Osteocyte (in vitro differentiated cells): ENCODE data around the gene TTC39A. TPM values are rescaled to one million over a fixed set of nuclear protein-coding genes. Genes with fewer than 3 reads are reported as not detected.

Source experiments
- DNase-seq: peaks from one replicate; pipeline ENCODE4 v3.0.0; 2021; ENCODE audit warnings: mixed read lengths; ENCODE audit not compliant: unreplicated experiment; ENCODE audit errors: extremely low spot score
- H3K27ac Mint-ChIP-seq: one replicate; pipeline ENCODE4 v1.8.0; 2021; ENCODE audit warnings: mild to moderate bottlenecking, mixed read lengths; ENCODE audit not compliant: unreplicated experiment
- H3K27me3 Mint-ChIP-seq: one replicate; pipeline ENCODE4 v1.8.0; 2021; ENCODE audit warnings: mixed read lengths; ENCODE audit not compliant: unreplicated experiment
- H3K36me3 Mint-ChIP-seq: one replicate; pipeline ENCODE4 v1.8.0; 2021; ENCODE audit warnings: mixed read lengths; ENCODE audit not compliant: unreplicated experiment
- H3K4me1 Mint-ChIP-seq: one replicate; pipeline ENCODE4 v1.8.0; 2021; ENCODE audit warnings: mixed read lengths; ENCODE audit not compliant: unreplicated experiment
- H3K4me3 Mint-ChIP-seq: one replicate; pipeline ENCODE4 v1.8.0; 2021; ENCODE audit warnings: mild to moderate bottlenecking, moderate library complexity, mixed read lengths; ENCODE audit not compliant: unreplicated experiment
- H3K9me3 Mint-ChIP-seq: one replicate; pipeline ENCODE4 v1.8.0; 2021; ENCODE audit warnings: mixed read lengths; ENCODE audit not compliant: unreplicated experiment
- CTCF ChIP-seq: fragments of 200-600 bp; sonication (generic); IDR thresholded peaks from 2 replicates; pipeline ENCODE4 v1.5.0; 2021; ENCODE audit warnings: antibody characterized with exemption, mild to moderate bottlenecking, moderate library complexity
- total RNA-seq: library from RNA; stranded (reverse); gene quantifications from 2 replicates; pipeline ENCODE4 v1.2.1, GENCODE V29; 2021

TTC39A gene
- total RNA-seq, 1 donor from 2014 or later, result 1.3 TPM

- Mint-ChIP-seq H3K4me1 (no peaks in the 10 kb centered on the region), H3K9me3 (no peaks in the 10 kb centered on the region), H3K27me3 (no peaks in the 10 kb centered on the region), H3K27ac (no peak overlapping the region), H3K36me3 (peaks cover 11% of the 10 kb centered on the region), H3K4me3 (no peak overlapping the region)
- no peak for TF ChIP-seq CTCF
- peak; percentile 13 for DNase-seq
Measured at GRCh38 chr1:51280321-51280978, 49.9 kb downstream of the TTC39A start.

- Mint-ChIP-seq H3K27me3 (no peaks in the 10 kb centered on the region), H3K4me3 (no peak overlapping the region), H3K9me3 (no peaks in the 10 kb centered on the region), H3K27ac (no peak overlapping the region), H3K4me1 (peaks cover 16% of the 10 kb centered on the region), H3K36me3 (peaks cover 20% of the 10 kb centered on the region)
- peak; percentile 32 for DNase-seq
- no peak for TF ChIP-seq CTCF
Measured at GRCh38 chr1:51276286-51276685, 54.1 kb downstream of the TTC39A start.

- Mint-ChIP-seq H3K4me1 (peaks cover 32% of the 10 kb centered on the region), H3K27ac (no peak overlapping the region), H3K27me3 (no peaks in the 10 kb centered on the region), H3K4me3 (no peak overlapping the region), H3K36me3 (peaks cover 18% of the 10 kb centered on the region), H3K9me3 (no peaks in the 10 kb centered on the region)
- no peak for TF ChIP-seq CTCF
- no peak for DNase-seq
Measured at GRCh38 chr1:51274676-51275075, 55.7 kb downstream of the TTC39A start.

- Mint-ChIP-seq H3K9me3 (no peaks in the 10 kb centered on the region), H3K4me1 (peaks cover 50% of the 10 kb centered on the region), H3K4me3 (no peak overlapping the region), H3K36me3 (peaks cover 18% of the 10 kb centered on the region), H3K27ac (no peak overlapping the region), H3K27me3 (no peaks in the 10 kb centered on the region)
- no peak for TF ChIP-seq CTCF
- no peak for DNase-seq
Measured at GRCh38 chr1:51272916-51273315, 57.4 kb downstream of the TTC39A start.

- Mint-ChIP-seq H3K4me1 (peaks cover 68% of the 10 kb centered on the region), H3K27me3 (no peaks in the 10 kb centered on the region), H3K36me3 (peaks cover 15% of the 10 kb centered on the region), H3K9me3 (no peaks in the 10 kb centered on the region), H3K4me3 (peak overlapping the region; percentile 1), H3K27ac (peak overlapping the region; percentile 48)
- no peak for TF ChIP-seq CTCF
- no peak for DNase-seq
Measured at GRCh38 chr1:51270751-51271150, 59.6 kb downstream of the TTC39A start.
